CD4-positive, alpha-beta T cell (primary cell): ENCODE measurements around the gene ONECUT1. TPM values are rescaled to one million over a fixed set of nuclear protein-coding genes. Genes with fewer than 3 reads are reported as not detected.

Experiments
- ATAC-seq: fragments of 200-7000 bp; cut with Tn5 transposase; one replicate; pipeline ENCODE4 v1.10.0; 2022; ENCODE audit warnings: mild to moderate bottlenecking; ENCODE audit not compliant: poor library complexity
- CTCF ChIA-PET: fragments of 350-600 bp; sonication (Branson Sonifier 250); formaldehyde crosslinking; loops from one replicate; lab custom pipeline; 2021; ENCODE audit warnings: antibody characterized with exemption, inconsistent platforms; lab: Charles Lee
- POLR2A ChIA-PET: fragments of 350-600 bp; sonication (Branson Sonifier 250); formaldehyde crosslinking; loops from one replicate; lab custom pipeline; 2021; ENCODE audit warnings: antibody characterized with exemption, inconsistent platforms; lab: Charles Lee
- DNase-seq, 14 experiments: peaks; one replicate each; pipeline ENCODE4 v3.0.0-alpha.2; 2013 to 2020; ENCODE audit warnings: mixed read lengths in 2 of 14
- H3K27ac ChIP-seq, 2 donors: one replicate each; pipeline versions ENCODE4 v1.5.1 to v1.7.0; 2013; ENCODE audit warnings: low read length in 2 of 2, low read depth in 1 of 2, mild to moderate bottlenecking in 1 of 2
- H3K27me3 ChIP-seq, 2 experiments: 1 replicate in 1 of 2; 2 replicates in 1 of 2; pipeline versions ENCODE4 v1.6.1 to v1.7.0; 2013; ENCODE audit warnings: low read length in 2 of 2, control low read depth in 1 of 2, mild to moderate bottlenecking in 1 of 2, moderate library complexity in 1 of 2; ENCODE audit not compliant: insufficient read depth in 2 of 2, control insufficient read depth in 1 of 2
- H3K36me3 ChIP-seq: one replicate; pipeline ENCODE4 v1.6.1; 2013; ENCODE audit warnings: low read length, control low read depth; ENCODE audit not compliant: insufficient read depth
- H3K4me1 ChIP-seq: one replicate; pipeline ENCODE4 v1.6.1; 2013; ENCODE audit warnings: low read length, control low read depth; ENCODE audit not compliant: insufficient read depth
- H3K4me3 ChIP-seq: one replicate; pipeline ENCODE4 v1.5.1; 2013; ENCODE audit warnings: mild to moderate bottlenecking, low read length, moderate library complexity
- H3K9me3 ChIP-seq, 2 experiments: 1 replicate in 1 of 2; 2 replicates in 1 of 2; pipeline versions ENCODE4 v1.6.1 to v1.7.0; 2013; ENCODE audit warnings: low read length in 2 of 2, mild to moderate bottlenecking in 2 of 2, control low read depth in 1 of 2, moderate library complexity in 1 of 2; ENCODE audit not compliant: control insufficient read depth in 1 of 2, insufficient read depth in 1 of 2
- H3K27ac Mint-ChIP-seq: one replicate; pipeline ENCODE4 v1.8.0; 2020; ENCODE audit warnings: mixed read lengths
- H3K27me3 Mint-ChIP-seq: one replicate; pipeline ENCODE4 v1.8.0; 2021; ENCODE audit warnings: mixed read lengths
- H3K36me3 Mint-ChIP-seq: one replicate; pipeline ENCODE4 v1.8.0; 2021; ENCODE audit warnings: low read depth, mixed read lengths
- H3K4me1 Mint-ChIP-seq: one replicate; pipeline ENCODE4 v1.8.0; 2021; ENCODE audit warnings: low read depth, mixed read lengths
- H3K4me3 Mint-ChIP-seq: one replicate; pipeline ENCODE4 v1.8.0; 2020; ENCODE audit warnings: mild to moderate bottlenecking, mixed read lengths
- H3K9me3 Mint-ChIP-seq: one replicate; pipeline ENCODE4 v1.8.0; 2020; ENCODE audit warnings: mixed read lengths
- intact Hi-C, 2 experiments: fragments of 100-400 bp; cut with DNase I in 1 of 2; cut with micrococcal nuclease in 1 of 2; formaldehyde crosslinking; loops; one replicate each; pipeline versions ENCODE4 v1.15.1 to v1.9.0; 2023 to 2025; cut with DNase I, micrococcal nuclease
- total RNA-seq, 174 experiments: library from RNA in 2 of 174; stranded (reverse) in 2 of 174; gene quantifications; one replicate each; pipeline ENCODE4 v1.2.3 and lab custom pipeline; 2021 to 2026
- TF ChIP-seq, protein P1 (sequence below): fragments of 200-600 bp; IDR thresholded peaks from one replicate; pipeline ENCODE4 v1.8.0; 2022; ENCODE audit warnings: antibody characterized with exemption, mild to moderate bottlenecking

The ONECUT1 gene
- total RNA-seq, 2 experiments from 2014 or later = not detected

GRCh38 chr15:52789601-52790168, 451 bp downstream of the ONECUT1 start:
- intact Hi-C loops = no loop called here
- H3K27ac ChIP-seq = no peak overlapping the region
- CTCF ChIA-PET = no interaction called here
- POLR2A ChIA-PET = interaction anchor here (1.5 kb wide), 1 partner anchor 10 kb away, joined by 4 read pairs; no protein-coding TSS in a partner anchor
- peak in 1 of 14 experiments; percentile 30 for DNase-seq
- no peak overlapping the region for H3K27ac Mint-ChIP-seq
- H3K36me3 ChIP-seq = no peaks in the 10 kb centered on the region
- ATAC-seq = peak; percentile 24
- peaks cover 95% of the 10 kb centered on the region for H3K27me3 Mint-ChIP-seq
- peaks cover 85 to 89% of the 10 kb centered on the region in 2 experiments for H3K27me3 ChIP-seq
- TF ChIP-seq, protein P1, sequence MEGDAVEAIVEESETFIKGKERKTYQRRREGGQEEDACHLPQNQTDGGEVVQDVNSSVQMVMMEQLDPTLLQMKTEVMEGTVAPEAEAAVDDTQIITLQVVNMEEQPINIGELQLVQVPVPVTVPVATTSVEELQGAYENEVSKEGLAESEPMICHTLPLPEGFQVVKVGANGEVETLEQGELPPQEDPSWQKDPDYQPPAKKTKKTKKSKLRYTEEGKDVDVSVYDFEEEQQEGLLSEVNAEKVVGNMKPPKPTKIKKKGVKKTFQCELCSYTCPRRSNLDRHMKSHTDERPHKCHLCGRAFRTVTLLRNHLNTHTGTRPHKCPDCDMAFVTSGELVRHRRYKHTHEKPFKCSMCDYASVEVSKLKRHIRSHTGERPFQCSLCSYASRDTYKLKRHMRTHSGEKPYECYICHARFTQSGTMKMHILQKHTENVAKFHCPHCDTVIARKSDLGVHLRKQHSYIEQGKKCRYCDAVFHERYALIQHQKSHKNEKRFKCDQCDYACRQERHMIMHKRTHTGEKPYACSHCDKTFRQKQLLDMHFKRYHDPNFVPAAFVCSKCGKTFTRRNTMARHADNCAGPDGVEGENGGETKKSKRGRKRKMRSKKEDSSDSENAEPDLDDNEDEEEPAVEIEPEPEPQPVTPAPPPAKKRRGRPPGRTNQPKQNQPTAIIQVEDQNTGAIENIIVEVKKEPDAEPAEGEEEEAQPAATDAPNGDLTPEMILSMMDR = no peak
- peak overlapping the region; percentile 45 for H3K4me3 ChIP-seq
- H3K4me1 Mint-ChIP-seq = peaks cover 23% of the 10 kb centered on the region
- H3K9me3 ChIP-seq = peaks cover 0 to 61% of the 10 kb centered on the region in 2 experiments
- peaks cover 51% of the 10 kb centered on the region for H3K4me1 ChIP-seq
- no peaks in the 10 kb centered on the region for H3K36me3 Mint-ChIP-seq
- H3K4me3 Mint-ChIP-seq = peak overlapping the region; percentile 79
- no peaks in the 10 kb centered on the region for H3K9me3 Mint-ChIP-seq

DNA sequence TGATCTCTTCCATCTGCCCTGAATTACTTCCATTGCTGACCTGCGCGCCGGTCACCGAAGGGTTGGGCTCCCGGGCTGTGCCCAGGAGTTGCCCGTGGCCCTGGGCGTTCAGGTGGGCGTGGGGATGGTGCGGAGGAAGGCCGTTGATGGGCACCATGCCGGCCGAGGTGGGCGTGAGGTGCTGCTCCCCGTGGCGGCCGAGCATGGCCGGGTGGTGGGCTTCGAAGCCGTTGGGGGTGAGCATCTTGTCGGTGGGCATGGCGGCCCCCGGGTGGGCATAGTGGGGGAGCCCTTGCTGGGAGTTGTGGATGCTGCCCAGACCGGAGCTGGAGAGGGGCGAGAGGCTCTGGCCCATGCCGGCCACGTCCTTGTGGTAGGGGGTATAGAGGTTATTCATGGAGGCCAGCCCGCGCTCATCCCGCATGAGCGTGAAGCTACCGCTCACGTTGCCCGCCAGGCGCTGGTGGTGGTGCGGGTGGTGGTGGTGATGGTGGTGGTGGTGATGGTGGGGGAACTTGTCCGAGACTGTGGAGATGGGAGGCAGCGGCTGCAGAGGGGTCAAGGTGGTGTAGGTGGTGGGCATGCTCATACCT, 1.0 kb downstream of the ONECUT1 start:
- peaks cover 57% of the 10 kb centered on the region for H3K4me1 ChIP-seq
- no peak overlapping the region for H3K27ac Mint-ChIP-seq
- H3K27me3 ChIP-seq = peaks cover 86 to 89% of the 10 kb centered on the region in 2 experiments
- H3K36me3 ChIP-seq = no peaks in the 10 kb centered on the region
- no peak overlapping the region for H3K27ac ChIP-seq
- TF ChIP-seq, protein P1 = no peak
- H3K4me1 Mint-ChIP-seq = peaks cover 26% of the 10 kb centered on the region
- ATAC-seq (no peak), DNase-seq (no peak)
- peaks cover 0 to 61% of the 10 kb centered on the region in 2 experiments for H3K9me3 ChIP-seq
- no peaks in the 10 kb centered on the region for H3K36me3 Mint-ChIP-seq
- H3K27me3 Mint-ChIP-seq = peaks cover 94% of the 10 kb centered on the region
- peak overlapping the region; percentile 79 for H3K4me3 Mint-ChIP-seq
- CTCF ChIA-PET = no interaction called here
- POLR2A ChIA-PET = interaction anchor here (1.5 kb wide), 1 partner anchor 10 kb away, joined by 4 read pairs; no protein-coding TSS in a partner anchor
- H3K9me3 Mint-ChIP-seq = no peaks in the 10 kb centered on the region
- intact Hi-C loops = no loop called here
- no peak overlapping the region for H3K4me3 ChIP-seq

GRCh38 chr15:52788099-52788986, 1.8 kb downstream of the ONECUT1 start:
- peak overlapping the region; percentile 79 for H3K4me3 Mint-ChIP-seq

More at GRCh38 chr15:52788099-52788986, 1.8 kb downstream of the ONECUT1 start:
- Mint-ChIP-seq H3K36me3 (no peaks in the 10 kb centered on the region), H3K27me3 (peaks cover 94% of the 10 kb centered on the region), H3K4me1 (peaks cover 34% of the 10 kb centered on the region), H3K27ac (no peak overlapping the region), H3K9me3 (no peaks in the 10 kb centered on the region)
- TF ChIP-seq, protein P1 = no peak
- Histone ChIP-seq H3K9me3 (peaks cover 0 to 65% of the 10 kb centered on the region in 2 experiments), H3K4me3 (no peak overlapping the region), H3K27me3 (peaks cover 86 to 89% of the 10 kb centered on the region in 2 experiments), H3K36me3 (no peaks in the 10 kb centered on the region), H3K4me1 (peaks cover 64% of the 10 kb centered on the region), H3K27ac (no peak overlapping the region)
- DNase-seq = no peak
- no peak for ATAC-seq
- intact Hi-C loops = no loop called here
- ChIA-PET POLR2A (interaction anchor here (1.5 kb wide), 1 partner anchor 11 kb away, joined by 4 read pairs; no protein-coding TSS in a partner anchor), CTCF (no interaction called here)
